ENCODE data around the gene FAAH2.
"Not testable (repeated sequence)": the region's sequence is repeated elsewhere in the genome, so short reads cannot be mapped to it uniquely, and the experiment has no call there.

FAAH2 gene, protein sequence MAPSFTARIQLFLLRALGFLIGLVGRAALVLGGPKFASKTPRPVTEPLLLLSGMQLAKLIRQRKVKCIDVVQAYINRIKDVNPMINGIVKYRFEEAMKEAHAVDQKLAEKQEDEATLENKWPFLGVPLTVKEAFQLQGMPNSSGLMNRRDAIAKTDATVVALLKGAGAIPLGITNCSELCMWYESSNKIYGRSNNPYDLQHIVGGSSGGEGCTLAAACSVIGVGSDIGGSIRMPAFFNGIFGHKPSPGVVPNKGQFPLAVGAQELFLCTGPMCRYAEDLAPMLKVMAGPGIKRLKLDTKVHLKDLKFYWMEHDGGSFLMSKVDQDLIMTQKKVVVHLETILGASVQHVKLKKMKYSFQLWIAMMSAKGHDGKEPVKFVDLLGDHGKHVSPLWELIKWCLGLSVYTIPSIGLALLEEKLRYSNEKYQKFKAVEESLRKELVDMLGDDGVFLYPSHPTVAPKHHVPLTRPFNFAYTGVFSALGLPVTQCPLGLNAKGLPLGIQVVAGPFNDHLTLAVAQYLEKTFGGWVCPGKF

DNA sequence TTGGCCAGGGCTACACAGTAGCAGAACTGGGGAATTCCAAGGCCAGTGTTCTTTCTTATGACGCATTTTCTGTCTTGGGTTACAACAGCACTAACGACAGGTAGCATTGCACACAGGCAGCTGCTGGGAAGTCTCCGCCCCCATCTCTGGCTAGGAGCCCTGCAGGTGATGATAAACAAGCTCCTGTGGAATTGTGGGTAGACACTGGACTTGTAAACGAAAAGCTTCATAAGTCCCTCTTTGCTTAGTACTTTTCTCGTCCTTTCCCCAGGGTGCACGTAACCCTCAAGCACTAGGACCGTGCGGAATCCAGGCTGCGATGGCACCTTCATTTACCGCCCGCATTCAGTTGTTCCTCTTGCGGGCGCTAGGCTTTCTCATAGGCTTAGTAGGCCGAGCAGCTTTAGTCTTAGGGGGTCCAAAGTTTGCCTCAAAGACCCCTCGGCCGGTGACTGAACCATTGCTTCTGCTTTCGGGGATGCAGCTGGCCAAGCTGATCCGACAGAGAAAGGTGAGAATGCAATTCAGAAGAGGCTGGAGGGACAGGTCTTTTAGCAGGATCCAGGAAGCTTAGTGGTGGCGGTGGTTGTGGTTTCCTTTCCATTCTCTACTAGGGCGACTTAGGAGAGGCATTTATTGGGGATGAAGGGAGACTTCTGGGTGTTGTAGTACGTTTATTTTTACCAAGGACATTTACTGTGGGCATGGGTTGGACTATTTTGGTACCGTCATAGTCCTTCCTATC lies at the start of gene FAAH2:
Gene FAAH2, plus strand, starts transcription at position 200 of the 745 bp plus-strand sequence. Its CDS starts 120 bp downstream, at position 320.
- DNase-seq: no peak

DNA sequence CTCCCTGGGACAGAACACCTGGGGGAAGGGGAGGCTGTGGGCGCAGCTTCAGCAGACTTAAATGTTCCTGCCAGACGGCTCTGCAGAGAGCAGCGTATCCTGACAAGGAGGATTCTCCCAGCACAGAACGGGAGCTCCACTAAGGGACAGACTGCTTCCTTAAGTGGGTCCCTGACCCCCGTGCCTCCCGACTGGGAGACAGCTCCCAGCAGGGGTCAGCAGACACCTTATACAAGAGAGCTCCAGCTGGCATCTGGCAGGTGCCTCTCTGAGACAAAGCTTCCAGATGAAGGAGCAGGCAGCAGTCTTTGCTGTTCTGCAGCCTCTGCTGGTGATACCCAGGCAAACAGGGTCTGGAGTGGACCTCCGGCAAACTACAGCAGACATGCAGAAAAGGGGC lies 44.5 kb upstream of the FAAH2 start:
- DNase-seq: no peak

DNA sequence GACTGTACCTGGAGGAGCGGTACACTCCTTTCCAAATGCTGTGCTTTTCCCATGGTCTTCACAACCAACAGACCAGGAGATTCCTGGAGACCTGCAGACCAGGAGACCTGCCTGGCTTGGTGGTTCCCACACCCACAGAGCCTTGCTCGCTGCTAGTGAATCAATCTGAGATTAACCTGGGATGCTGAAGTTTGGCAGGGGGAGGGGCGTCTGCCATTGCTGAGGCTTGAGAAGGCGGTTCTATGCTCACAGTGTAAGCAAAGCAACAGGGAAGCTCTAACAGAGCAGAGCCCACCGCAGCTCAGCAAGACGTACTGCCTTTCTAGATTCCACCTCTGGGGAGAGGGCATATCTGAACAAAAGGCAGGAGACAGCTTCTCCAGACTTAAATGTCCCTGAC lies 34.5 kb upstream of the FAAH2 start:
- DNase-seq: no peak

DNA sequence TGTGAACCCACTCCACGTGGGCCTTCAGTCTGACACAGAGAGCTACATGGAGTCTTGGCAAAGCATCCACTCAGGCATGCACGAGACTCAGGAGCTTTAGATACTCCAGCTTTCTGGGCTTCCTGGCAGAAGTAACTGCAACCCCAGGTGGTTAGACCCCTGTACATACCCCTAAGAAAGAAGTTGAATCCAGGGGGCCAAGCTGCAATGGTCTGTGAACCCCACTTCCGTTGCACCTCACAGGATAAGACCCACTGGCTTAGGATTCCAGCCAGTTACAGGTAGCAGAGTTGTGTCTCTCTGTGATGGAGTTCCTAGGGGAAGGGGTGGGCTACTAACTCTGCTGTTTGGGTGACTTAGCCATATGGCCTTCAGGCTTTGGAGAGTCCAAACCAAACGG lies 21.4 kb upstream of the FAAH2 start:
- DNase-seq: no peak

DNA sequence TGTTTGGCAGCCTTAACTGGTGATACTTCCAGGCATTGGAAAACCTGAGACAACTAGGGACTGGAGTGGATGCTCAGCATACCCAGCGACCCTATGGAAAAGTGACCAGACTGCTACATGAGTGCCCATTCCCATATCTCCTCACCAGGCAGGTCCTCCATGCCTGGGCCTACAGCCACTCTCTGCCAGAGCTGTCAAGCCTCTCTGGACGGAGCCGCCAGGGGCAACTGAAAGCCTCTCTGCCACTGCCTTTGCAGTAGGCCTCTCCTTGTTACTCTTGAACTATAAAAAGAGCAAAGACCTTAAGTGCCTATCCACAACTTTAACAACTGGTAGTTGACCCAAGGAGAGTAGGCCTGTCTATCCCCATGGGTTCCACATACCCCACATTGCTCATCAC lies 20.2 kb upstream of the FAAH2 start:
- no peak for DNase-seq

DNA sequence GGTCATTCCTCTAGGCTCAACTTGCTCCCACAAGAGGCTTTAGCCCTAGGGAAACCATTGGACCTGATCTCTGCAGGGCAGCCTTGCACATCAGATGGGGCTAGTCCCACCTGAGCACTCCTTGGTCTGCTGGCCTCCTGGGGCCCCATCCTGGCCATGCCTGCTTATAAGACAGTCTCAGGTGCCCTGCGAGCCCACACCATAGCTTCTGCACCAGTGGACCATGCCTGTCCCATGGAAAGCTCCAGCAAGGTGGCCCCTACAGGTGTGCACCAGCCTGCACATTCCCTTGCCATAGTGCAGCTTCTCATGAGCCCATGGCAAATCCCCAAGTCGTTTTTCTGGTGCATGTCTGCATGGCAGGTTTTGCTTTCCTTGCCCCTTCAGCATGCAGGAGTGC lies 19.6 kb upstream of the FAAH2 start:
- DNase-seq: no peak

DNA sequence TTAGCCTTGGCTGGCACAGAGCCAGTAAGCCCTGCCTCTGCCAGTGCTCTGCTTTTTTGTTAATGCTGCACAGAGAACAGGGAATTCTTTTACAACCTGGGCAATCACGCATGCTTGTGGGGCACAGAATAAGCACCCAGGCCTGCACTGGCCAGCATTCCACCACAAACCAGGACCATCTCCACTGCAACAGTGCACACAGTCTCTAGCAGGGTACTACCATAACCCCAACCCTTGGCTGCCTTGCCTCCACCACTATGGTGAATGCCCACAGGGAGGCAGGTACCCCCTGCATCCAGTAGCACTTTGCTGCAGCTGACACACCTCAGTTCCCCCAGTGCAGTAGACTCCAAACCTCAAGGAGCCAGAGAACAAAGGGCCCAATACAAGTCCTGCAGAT lies 19.2 kb upstream of the FAAH2 start:
- no peak for DNase-seq

DNA sequence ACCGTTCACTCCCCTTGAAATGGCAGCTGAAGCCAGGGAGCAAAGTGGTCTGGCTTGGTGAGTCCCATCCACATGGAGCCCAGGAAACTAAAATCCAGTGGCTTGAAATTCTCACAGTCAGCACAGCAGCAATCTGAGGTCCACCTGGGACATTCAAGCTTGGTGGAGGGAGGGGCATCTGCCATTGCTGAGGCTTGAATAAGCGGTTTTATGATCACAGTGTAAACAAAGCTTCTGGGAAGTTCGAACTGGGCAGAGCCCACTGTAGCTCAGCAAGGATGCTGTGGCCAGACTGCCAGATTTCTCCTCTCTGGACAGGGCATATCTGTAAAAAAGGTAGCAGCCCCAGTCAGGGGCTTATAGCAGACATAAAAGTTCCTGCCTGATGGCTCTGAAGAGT lies 15.5 kb upstream of the FAAH2 start:
- no peak for DNase-seq

DNA sequence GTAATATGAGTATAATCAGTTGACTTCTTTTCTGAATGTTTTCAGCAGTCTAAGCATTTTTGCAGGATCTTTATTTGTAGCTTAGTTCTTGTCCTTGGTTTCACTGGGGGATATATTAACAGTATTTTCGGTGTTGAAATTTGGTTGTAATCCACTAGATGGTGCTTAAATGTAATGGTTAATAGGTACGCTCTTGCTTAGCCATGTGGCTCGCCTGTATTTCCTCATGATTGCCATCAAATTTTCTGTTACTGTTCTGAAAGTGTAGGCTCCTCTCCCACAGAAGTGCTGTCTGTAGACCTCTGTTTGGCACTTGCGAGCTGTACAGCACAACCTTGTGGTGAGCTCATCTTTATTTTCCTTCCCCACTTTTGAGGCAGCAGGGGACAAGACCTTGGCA lies 3.9 kb upstream of the FAAH2 start:
- DNase-seq: no peak

DNA sequence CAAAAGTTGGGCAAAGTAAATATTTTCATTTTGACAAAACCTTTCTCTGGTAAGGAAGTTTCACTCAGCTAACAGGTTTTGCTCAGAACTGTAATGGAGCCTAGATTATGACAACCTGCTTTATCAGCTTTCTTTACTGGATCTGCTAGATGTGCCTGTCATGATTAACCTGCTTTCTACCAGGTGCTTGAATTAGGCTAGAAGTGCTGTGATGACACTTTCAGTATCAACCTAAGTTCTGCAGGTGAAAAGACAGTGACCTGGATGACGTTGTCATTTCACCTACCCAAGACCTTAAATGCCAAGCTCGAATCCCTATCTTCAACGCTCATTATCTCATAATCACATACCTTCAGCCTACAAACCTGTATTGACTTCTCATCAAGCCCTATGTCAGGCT lies 1.5 kb upstream of the FAAH2 start:
- no peak for DNase-seq

DNA sequence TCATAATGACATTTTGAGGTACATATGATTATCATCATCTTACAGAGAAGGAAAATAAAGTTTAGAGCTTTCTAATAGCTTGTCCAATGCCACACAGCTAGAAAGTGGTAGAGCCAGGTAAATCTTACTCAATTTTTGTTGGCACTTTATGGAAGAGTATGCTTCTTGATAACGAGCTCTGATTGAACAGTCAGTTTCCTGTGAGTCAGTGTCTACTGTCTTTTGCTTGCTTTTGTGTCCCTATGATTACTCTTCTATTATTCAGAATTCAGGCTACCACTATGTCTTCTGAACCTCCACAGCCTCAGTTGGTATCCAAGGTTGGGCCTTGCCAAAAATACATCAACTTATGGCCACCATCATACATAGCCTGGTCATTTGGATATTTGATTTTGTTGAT lies 2.6 kb downstream of the FAAH2 start:
- no peak for DNase-seq

DNA sequence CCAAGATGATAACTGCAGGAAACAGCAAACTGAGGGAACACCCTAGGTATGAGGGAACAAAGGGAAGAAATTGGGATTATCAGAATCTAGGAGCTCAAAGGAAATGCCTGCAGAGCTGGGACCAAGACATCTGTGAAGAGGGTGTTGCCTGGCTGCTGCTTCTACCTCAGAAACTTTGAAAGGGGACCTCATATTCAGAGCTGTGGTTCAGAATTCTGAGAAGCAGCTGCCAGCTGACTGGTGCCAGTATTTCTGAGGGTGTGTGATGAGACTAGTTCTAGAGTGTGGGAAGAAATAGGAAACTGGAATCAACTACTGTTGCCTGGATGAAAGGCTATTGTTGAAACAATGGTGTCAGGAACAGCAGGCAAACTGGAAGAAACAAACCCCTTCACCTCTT lies 8.5 kb downstream of the FAAH2 start:
- DNase-seq: no peak

DNA sequence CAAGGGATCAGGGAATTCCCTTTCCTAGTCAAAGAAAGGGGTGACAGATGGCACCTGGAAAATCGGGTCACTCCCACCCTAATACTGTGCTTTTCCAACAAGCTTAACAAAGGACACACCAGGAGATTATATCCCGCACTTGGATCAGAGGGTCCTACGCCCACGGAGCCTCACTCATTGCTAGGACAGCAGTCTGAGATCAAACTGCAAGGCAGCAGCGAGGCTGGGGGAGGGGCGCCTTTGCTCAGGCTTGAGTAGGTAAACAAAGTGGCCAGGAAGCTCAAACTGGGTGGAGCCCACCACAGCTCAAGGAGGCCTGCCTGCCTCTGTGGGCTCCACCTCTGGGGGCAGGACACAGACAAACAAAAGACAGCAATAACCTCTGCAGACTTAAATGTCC lies 9.2 kb downstream of the FAAH2 start:
- DNase-seq: not testable (repeated sequence)

DNA sequence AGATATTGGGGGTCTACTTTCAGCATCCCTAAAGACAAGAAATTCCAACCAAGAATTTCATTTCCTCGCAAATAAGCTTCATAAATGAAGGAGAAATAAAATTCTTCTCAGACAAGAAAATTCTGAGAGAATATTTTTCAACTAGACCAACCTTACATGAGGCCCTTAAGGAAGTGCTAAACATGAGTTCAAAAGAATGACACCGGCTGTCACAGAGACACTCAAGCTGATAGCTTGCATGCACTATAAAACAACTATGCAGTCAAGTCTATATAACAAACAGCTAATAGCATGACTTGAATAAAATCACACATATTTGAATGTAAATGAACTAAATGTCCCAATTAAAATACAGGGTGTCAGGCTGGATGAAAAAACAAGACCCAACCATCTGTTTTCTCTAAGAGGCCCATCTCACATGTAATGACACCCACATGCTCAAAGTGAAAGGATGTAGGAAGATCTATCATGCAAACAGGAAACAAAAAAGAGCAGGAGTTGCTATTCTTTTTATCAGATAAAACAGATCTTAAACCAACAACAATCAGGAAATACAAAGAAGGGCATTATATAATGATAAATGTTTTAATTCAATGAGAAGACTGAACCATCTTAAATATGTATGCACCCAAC lies 27.2 kb downstream of the FAAH2 start:
- no peak for DNase-seq

DNA sequence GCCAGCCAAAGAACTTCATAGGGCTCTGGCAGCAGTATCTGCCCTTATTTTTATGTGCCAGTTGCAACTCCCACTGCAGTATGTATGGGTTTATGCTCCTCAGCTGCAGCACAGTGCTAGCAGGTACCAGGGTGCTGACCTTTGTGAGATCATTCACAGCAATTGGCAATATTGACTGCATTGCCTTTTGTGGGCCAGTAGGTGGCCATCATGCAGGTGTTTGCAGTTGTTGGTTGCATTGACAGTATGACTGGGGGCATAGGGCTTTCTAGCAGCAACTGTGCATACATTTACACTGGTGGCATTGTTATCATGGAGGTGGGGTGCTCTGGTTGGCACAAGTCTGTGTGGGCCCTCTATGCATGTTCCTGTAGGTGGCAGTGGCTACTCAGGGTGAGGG lies 42.5 kb downstream of the FAAH2 start:
- DNase-seq: no peak

DNA sequence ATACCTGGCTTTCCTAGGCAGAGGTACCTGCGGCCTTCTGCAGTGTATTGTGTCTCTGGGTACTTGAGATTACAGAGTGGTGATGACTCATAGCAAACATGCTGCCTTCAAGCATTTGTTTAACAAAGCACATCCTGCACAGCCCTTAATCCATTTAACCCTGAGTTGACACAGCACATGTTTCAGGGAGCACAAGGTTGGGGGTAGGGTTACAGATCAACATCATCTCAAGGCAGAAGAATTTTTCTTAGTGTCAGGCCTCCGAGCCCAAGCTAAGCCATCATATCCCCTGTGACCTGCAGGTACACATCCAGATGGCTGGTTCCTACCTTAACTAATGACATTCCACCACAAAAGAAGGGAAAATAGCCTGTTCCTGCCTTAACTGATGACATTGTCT lies 49.3 kb downstream of the FAAH2 start:
- DNase-seq: not testable (repeated sequence)

DNA sequence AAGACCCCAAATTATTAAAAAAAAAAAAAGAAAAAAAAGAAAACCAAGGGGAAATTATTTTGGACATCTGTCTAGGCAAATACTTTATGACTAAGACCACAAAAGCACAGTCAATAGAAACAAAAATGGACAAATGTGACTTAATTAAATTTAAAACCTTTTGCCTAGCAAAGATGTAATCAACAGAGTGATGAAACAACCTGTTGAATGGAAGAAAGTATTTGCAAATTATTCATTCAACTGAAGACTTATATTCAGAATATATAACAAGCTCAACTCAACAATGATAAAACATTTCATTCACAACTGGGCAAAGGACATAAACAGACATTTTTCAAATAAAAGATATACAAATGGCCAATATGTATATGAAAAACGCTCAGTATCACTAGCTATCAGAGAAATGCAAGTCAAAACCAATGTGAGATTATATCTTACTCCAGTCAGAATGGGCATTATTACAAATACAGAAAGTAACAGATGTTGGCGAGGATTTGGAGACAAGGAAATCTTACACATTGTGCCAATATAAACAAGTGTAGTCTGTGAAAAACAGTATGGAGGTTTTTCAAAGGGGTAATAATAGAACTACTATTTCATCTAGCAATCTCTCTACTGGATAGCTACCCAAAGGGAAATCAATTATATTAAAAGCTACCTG lies 67.1 kb downstream of the FAAH2 start:
- no peak for DNase-seq

DNA sequence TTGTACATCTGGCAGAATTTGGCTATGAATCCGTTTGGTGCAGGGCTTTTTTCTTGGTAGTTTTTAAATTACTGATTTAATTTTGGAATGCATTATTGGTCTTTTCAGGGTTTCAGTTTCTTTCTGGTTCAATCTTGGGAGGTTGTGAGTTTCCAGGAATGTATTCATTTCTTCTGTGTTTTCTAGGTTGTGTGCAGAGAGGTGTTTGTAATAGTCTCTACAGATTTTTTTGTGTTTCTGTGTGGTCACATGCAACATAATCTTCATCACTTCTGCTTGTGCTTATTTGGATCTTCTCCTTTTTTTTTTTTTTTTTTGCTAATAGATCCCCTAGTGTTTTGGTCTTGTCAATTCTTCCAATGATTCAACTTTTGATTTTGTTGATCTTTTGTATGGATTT lies 77.6 kb downstream of the FAAH2 start:
- DNase-seq: no peak

DNA sequence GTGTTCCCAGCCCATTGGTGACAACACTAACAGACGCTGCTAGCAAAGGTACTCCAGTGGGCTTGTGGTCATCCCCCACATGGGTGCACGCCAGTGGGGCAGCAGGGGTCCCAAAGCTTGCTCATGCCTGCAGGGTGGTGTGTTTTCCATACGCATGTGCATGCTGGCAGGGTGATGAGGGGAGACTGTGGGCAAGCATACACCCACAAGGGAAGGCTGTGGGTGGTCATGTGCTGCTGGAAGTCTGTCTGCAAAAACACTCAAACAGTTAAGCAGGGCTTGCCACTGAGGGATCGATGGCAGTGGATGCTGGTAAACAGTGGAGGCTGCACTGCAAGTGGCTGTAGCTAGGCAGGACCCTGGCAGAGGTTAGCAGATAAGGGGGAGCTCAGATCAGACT lies 79.9 kb downstream of the FAAH2 start:
- DNase-seq: no peak

DNA sequence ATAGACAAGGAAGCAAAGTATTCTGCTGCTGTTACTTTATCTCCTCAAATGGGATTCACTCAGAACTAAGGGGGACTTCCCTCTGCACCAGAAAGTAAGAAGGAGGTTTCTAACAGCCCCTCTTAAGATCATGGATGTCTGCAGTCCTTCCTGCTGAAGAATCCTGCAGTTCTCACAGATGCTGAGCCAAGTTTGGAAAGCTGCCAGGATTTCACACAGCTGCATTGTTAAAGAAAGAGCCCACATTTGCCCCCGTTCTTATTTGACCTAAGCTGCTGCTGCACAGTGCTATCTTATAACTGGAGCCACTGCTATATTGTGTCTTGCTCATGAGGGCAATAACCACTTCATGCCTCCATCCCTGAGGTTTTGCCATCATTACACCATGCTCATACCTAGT lies 81.1 kb downstream of the FAAH2 start:
- no peak for DNase-seq

DNA sequence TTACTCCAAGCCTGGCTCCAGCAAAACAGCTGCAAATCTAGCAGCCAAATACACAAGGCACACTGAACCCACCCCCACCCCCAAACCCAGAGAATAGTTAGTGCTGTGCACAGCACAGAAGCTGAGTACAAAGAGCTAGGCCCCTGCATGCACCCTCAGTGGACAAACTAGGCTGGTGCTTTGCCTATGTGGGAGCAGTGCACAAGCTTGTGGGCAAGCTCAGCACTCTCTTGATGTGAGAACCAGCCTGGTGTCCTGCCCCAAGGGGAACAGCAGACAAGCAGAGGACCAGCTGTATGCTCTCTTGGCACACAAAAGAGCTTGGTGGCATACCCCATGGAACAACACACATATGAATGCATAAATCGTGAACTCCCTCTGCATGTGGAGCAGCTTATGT lies 81.7 kb downstream of the FAAH2 start:
- no peak for DNase-seq

DNA sequence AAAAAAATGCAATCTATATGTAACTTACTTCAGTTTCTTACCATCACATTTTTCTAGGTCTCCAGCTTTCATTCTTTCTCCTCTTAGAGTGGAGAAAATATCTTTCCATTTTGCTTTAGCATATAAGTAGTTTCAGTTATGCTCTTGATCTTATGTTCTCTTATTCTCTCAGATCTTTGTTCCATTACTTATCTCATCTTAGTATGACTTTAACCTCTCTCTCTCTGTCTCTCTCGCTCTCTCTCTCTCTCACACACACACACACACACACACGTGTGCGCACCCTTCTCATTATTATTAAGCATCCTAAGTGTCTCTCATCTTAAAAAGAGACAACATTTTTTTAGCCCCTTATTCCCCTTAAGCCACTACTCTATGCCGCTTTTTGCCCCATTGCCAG lies 92.8 kb downstream of the FAAH2 start:
- no peak for DNase-seq

Measured in inflammatory macrophage treated with lipopolysaccharide for 4 hours (primary cell).